Measurements from ENCODE around the gene TDP2. TPM values are rescaled to one million over a fixed set of nuclear protein-coding genes. Genes with fewer than 3 reads are reported as not detected.
"Not testable (repeated sequence)": the region's sequence is repeated elsewhere in the genome, so short reads cannot be mapped to it uniquely, and the experiment has no call there.

The TDP2 gene
- total and polyA plus RNA-seq, 4 donors, result 25.3 to 39.1 (median 34.6) TPM

GRCh38 chr6:24683297-24684296 lies 16.9 kb upstream of the TDP2 start:
- 62% methylated on average over 6 of the region's 12 CpGs for WGBS (ENCODE audit: insufficient coverage)
- Histone ChIP-seq H3K9me3 (ENCODE audit: control insufficient read depth, insufficient read depth, low read length) (no peaks in the 10 kb centered on the region), H3K27ac (ENCODE audit: low read depth, low read length) (no peak overlapping the region), H3K36me3 (ENCODE audit: control insufficient read depth, insufficient read depth, low read length) (peaks cover 3% of the 10 kb centered on the region), H3K4me1 (ENCODE audit: control insufficient read depth, insufficient read depth, low read length) (no peaks in the 10 kb centered on the region), H3K27me3 (ENCODE audit: control insufficient read depth, insufficient read depth, low read length) (no peaks in the 10 kb centered on the region), H3K4me3 (ENCODE audit: low read depth, low read length) (no peak overlapping the region)
- peak in 1 of 6 donors; percentile 20 for DNase-seq (ENCODE audit: low read depth in 4 of 6, low spot score in 6 of 6)

GRCh38 chr6:24680582-24680981 lies 13.9 kb upstream of the TDP2 start:
- 100% methylated on average over 3 of the region's 7 CpGs for WGBS (ENCODE audit: insufficient coverage)
- H3K4me1 ChIP-seq (ENCODE audit: control insufficient read depth, insufficient read depth, low read length), result no peaks in the 10 kb centered on the region
- H3K36me3 ChIP-seq (ENCODE audit: control insufficient read depth, insufficient read depth, low read length), result peaks cover 3% of the 10 kb centered on the region
- DNase-seq (ENCODE audit: low read depth in 4 of 6, low spot score in 6 of 6), result no peak
- no peak overlapping the region for H3K27ac ChIP-seq (ENCODE audit: low read depth, low read length)
- no peaks in the 10 kb centered on the region for H3K9me3 ChIP-seq (ENCODE audit: control insufficient read depth, insufficient read depth, low read length)
- no peak overlapping the region for H3K4me3 ChIP-seq (ENCODE audit: low read depth, low read length)
- no peaks in the 10 kb centered on the region for H3K27me3 ChIP-seq (ENCODE audit: control insufficient read depth, insufficient read depth, low read length)

- not testable (repeated sequence) for H3K27ac ChIP-seq (ENCODE audit: low read depth, low read length); H3K36me3 ChIP-seq (ENCODE audit: control insufficient read depth, insufficient read depth, low read length); DNase-seq (ENCODE audit: low read depth in 4 of 6, low spot score in 6 of 6); H3K4me1 ChIP-seq (ENCODE audit: control insufficient read depth, insufficient read depth, low read length); H3K27me3 ChIP-seq (ENCODE audit: control insufficient read depth, insufficient read depth, low read length); H3K9me3 ChIP-seq (ENCODE audit: control insufficient read depth, insufficient read depth, low read length); H3K4me3 ChIP-seq (ENCODE audit: low read depth, low read length)
- 98% methylated on average over 5 of the region's 11 CpGs for WGBS (ENCODE audit: insufficient coverage)
These were observed 12.2 kb upstream of the TDP2 start for GRCh38 chr6:24678792-24679352.

GRCh38 chr6:24673625-24674024 lies 6.9 kb upstream of the TDP2 start:
- Histone ChIP-seq H3K36me3 (ENCODE audit: control insufficient read depth, insufficient read depth, low read length) (no peaks in the 10 kb centered on the region), H3K4me1 (ENCODE audit: control insufficient read depth, insufficient read depth, low read length) (no peaks in the 10 kb centered on the region), H3K27ac (ENCODE audit: low read depth, low read length) (no peak overlapping the region), H3K4me3 (ENCODE audit: low read depth, low read length) (no peak overlapping the region), H3K9me3 (ENCODE audit: control insufficient read depth, insufficient read depth, low read length) (peaks cover 12% of the 10 kb centered on the region), H3K27me3 (ENCODE audit: control insufficient read depth, insufficient read depth, low read length) (no peaks in the 10 kb centered on the region)
- no CpG with 5 or more reads among the region's 2 CpGs for WGBS (ENCODE audit: insufficient coverage)
- DNase-seq (ENCODE audit: low read depth in 4 of 6, low spot score in 6 of 6), result no peak

DNA sequence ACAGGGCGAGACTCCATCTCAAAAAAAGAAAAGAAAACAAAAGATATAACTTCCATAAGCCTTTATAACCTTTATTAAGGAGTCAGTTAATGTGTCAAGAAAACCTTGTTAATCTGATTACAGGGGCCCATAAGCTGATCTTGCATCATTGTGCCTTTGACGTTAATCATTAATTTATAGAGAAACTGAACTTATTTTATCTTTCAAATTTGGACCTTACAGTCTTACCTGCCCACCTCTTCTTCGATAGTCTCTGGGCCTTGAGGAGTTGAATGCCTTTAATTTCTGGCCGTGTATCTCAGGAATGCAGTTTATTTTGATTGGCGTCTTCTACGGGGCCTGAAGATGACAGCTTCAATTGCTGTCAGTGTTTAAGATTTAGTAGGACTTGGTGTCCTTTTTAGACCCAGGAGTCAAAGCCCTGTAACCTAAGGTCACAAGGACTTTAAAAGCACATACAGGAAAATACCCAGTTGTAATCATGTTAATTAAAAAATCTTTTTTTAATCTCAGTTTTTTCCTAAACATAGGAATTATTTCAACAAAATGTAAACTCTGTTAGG lies 6.0 kb upstream of the TDP2 start:
- Histone ChIP-seq H3K27me3 (ENCODE audit: control insufficient read depth, insufficient read depth, low read length) (no peaks in the 10 kb centered on the region), H3K36me3 (ENCODE audit: control insufficient read depth, insufficient read depth, low read length) (no peaks in the 10 kb centered on the region), H3K4me3 (ENCODE audit: low read depth, low read length) (no peak overlapping the region), H3K4me1 (ENCODE audit: control insufficient read depth, insufficient read depth, low read length) (peaks cover 7% of the 10 kb centered on the region), H3K9me3 (ENCODE audit: control insufficient read depth, insufficient read depth, low read length) (peaks cover 12% of the 10 kb centered on the region), H3K27ac (ENCODE audit: low read depth, low read length) (no peak overlapping the region)
- no CpG with 5 or more reads among the region's 6 CpGs for WGBS (ENCODE audit: insufficient coverage)
- no peak for DNase-seq (ENCODE audit: low read depth in 4 of 6, low spot score in 6 of 6)

DNA sequence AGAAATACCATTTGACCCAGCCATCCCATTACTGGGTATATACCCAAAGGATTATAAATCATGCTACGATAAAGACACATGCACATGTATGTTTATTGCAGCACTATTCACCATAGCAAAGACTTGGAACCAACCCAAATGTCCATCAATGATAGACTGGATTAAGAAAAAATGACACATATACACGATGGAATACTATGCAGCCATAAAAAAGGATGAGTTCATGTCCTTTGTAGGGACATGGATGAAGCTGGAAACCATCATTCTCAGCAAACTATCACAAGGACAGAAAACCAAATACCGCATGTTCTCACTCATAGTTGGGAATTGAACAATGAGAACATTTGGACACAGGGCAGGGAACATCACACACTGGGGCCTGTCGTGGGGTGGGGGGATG lies 4.4 kb upstream of the TDP2 start:
- not testable (repeated sequence) for H3K27ac ChIP-seq (ENCODE audit: low read depth, low read length); H3K4me1 ChIP-seq (ENCODE audit: control insufficient read depth, insufficient read depth, low read length); H3K36me3 ChIP-seq (ENCODE audit: control insufficient read depth, insufficient read depth, low read length); H3K4me3 ChIP-seq (ENCODE audit: low read depth, low read length); DNase-seq (ENCODE audit: low read depth in 4 of 6, low spot score in 6 of 6); H3K27me3 ChIP-seq (ENCODE audit: control insufficient read depth, insufficient read depth, low read length)
- no CpG with 5 or more reads among the region's 4 CpGs for WGBS (ENCODE audit: insufficient coverage)
- H3K9me3 ChIP-seq (ENCODE audit: control insufficient read depth, insufficient read depth, low read length), result peaks cover 12% of the 10 kb centered on the region

- H3K9me3 ChIP-seq (ENCODE audit: control insufficient read depth, insufficient read depth, low read length), result peaks cover 12% of the 10 kb centered on the region
- not testable (repeated sequence) for H3K27me3 ChIP-seq (ENCODE audit: control insufficient read depth, insufficient read depth, low read length); H3K36me3 ChIP-seq (ENCODE audit: control insufficient read depth, insufficient read depth, low read length); H3K4me3 ChIP-seq (ENCODE audit: low read depth, low read length); DNase-seq (ENCODE audit: low read depth in 4 of 6, low spot score in 6 of 6); H3K4me1 ChIP-seq (ENCODE audit: control insufficient read depth, insufficient read depth, low read length); H3K27ac ChIP-seq (ENCODE audit: low read depth, low read length)
These were observed 3.8 kb upstream of the TDP2 start for GRCh38 chr6:24670492-24670891.

GRCh38 chr6:24668997-24669361 lies 2.3 kb upstream of the TDP2 start:
- whole genome bisulfite sequencing (ENCODE audit: insufficient coverage), result 50% methylated on average over 2 of the region's 9 CpGs
- no peak for DNase-seq (ENCODE audit: low read depth in 4 of 6, low spot score in 6 of 6)
- H3K9me3 ChIP-seq (ENCODE audit: control insufficient read depth, insufficient read depth, low read length), result peaks cover 9% of the 10 kb centered on the region
- no peak overlapping the region for H3K4me3 ChIP-seq (ENCODE audit: low read depth, low read length)
- H3K27me3 ChIP-seq (ENCODE audit: control insufficient read depth, insufficient read depth, low read length), result no peaks in the 10 kb centered on the region
- no peaks in the 10 kb centered on the region for H3K36me3 ChIP-seq (ENCODE audit: control insufficient read depth, insufficient read depth, low read length)
- H3K27ac ChIP-seq (ENCODE audit: low read depth, low read length), result no peak overlapping the region
- H3K4me1 ChIP-seq (ENCODE audit: control insufficient read depth, insufficient read depth, low read length), result peaks cover 7% of the 10 kb centered on the region

DNA sequence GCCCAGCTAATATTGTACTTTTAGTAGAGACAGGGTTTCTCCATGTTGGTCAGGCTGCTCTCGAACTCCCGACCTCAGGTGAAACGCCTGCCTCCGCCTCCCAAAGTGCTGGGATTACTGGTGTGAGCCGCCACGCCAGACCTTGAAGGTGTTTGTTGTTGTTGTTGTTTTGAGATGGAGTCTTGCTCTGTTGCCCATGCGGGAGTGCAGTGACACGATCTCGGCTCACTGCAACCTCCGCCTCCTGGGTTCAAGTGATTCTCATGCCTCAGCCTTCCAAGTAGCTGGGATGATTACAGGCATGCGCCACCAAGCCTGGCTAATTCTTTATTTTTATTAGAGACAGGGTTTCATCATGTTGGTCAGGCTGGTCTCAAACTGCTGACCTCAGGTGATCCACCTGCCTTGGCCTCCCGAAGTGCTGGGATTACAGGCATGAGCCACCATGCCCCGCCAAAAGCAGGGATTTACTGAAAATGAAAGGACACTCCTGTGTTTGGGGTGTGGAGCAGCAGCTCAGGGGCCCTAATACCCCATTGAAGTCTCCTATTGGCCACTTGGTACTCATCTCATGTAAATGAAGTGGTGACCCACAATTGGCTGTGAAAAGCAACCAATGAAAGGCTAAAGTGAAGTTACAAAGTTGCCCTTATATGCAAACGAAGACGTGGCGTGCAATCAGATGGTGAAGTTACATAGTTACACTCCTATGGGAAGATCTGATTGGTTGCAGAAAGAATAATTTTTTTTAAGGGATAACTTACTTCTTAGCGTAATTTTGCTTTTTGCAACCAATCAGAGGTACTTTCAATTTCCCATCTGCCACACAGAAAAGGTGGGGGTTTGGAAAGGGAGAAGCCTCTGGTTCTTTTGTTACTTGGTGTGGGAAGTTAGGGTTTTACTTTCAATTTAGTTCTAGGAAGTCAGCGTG lies 1.6 kb upstream of the TDP2 start:
- not testable (repeated sequence) for H3K4me1 ChIP-seq (ENCODE audit: control insufficient read depth, insufficient read depth, low read length); H3K36me3 ChIP-seq (ENCODE audit: control insufficient read depth, insufficient read depth, low read length); H3K9me3 ChIP-seq (ENCODE audit: control insufficient read depth, insufficient read depth, low read length); H3K27me3 ChIP-seq (ENCODE audit: control insufficient read depth, insufficient read depth, low read length); H3K4me3 ChIP-seq (ENCODE audit: low read depth, low read length); H3K27ac ChIP-seq (ENCODE audit: low read depth, low read length); DNase-seq (ENCODE audit: low read depth in 4 of 6, low spot score in 6 of 6)
- over 99% methylated on average over 13 of the region's 18 CpGs for WGBS (ENCODE audit: insufficient coverage)
